Neural cell (in vitro differentiated cells): ENCODE results near the gene TRPM3.

Experiments
- CTCF ChIP-seq: fragments of 450-650 bp; IDR thresholded peaks from 2 replicates; pipeline ENCODE4 v1.5.1; 2014; ENCODE audit warnings: antibody characterized with exemption, mild to moderate bottlenecking, moderate library complexity; ENCODE audit not compliant: poor library complexity, severe bottlenecking
- EP300 ChIP-seq: fragments of 450-650 bp; conservative IDR thresholded peaks from 2 replicates; pipeline ENCODE4 v1.6.1; 2014; ENCODE audit warnings: antibody characterized with exemption, mild to moderate bottlenecking, moderate library complexity; ENCODE audit not compliant: poor library complexity, severe bottlenecking
- EZH2 ChIP-seq: fragments of 200-600, 300-800 bp; shearing (Covaris generic), sonication (generic); IDR thresholded peaks from 2 replicates; pipeline ENCODE4 v1.6.1; 2014; ENCODE audit warnings: antibody characterized with exemption, low read length, borderline replicate concordance, mild to moderate bottlenecking; ENCODE audit not compliant: insufficient read depth, poor library complexity, severe bottlenecking
- POLR2AphosphoS5 ChIP-seq: IDR thresholded peaks from 2 replicates; pipeline ENCODE4 v1.6.1; 2012
- TF ChIP-seq, protein P1 (sequence below): IDR thresholded peaks from 2 replicates; pipeline ENCODE4 v1.6.1; 2012; ENCODE audit warnings: borderline replicate concordance

DNA sequence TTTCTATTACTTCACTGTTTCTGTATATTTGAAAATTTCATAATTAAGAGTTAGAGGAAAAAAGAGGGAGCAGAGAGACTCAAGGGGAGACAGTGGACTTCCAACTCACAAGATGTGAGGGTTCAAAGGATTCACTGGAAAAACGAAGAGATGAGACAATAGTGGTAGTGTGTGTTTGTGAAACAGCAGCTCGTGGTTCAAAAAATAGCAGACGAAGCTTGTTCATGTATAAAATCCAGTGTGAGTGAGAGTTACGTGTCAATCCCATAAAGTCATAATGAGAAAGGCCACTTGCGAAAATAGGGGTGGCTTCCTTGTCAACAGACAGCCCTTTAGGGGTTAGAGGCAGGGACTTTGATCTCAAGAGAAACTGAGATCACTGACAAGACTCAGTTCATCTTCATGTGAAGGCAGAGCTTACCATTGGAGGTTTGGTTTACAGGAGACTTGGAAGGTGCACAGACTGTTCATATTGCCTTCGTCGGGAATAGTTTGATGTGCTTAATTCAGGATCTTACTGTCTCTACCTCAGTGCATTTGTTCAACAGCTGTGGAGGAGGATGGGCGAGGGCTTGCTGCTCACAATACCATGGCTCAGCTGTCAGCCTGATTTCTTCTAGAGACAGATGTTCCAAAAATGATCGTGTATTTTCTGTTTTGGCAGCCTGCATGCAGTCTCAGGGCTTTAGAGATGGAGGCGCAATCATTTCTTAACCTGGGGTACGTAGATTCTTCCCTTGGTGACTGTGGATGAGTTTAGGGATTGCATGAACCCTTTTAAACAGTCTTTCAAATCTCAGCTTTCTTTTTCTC, 601.3 kb downstream of the TRPM3 start:
- TF ChIP-seq CTCF (no peak), EP300 (no peak), EZH2 (no peak), POLR2AphosphoS5 (no peak)
- TF ChIP-seq, protein P1, sequence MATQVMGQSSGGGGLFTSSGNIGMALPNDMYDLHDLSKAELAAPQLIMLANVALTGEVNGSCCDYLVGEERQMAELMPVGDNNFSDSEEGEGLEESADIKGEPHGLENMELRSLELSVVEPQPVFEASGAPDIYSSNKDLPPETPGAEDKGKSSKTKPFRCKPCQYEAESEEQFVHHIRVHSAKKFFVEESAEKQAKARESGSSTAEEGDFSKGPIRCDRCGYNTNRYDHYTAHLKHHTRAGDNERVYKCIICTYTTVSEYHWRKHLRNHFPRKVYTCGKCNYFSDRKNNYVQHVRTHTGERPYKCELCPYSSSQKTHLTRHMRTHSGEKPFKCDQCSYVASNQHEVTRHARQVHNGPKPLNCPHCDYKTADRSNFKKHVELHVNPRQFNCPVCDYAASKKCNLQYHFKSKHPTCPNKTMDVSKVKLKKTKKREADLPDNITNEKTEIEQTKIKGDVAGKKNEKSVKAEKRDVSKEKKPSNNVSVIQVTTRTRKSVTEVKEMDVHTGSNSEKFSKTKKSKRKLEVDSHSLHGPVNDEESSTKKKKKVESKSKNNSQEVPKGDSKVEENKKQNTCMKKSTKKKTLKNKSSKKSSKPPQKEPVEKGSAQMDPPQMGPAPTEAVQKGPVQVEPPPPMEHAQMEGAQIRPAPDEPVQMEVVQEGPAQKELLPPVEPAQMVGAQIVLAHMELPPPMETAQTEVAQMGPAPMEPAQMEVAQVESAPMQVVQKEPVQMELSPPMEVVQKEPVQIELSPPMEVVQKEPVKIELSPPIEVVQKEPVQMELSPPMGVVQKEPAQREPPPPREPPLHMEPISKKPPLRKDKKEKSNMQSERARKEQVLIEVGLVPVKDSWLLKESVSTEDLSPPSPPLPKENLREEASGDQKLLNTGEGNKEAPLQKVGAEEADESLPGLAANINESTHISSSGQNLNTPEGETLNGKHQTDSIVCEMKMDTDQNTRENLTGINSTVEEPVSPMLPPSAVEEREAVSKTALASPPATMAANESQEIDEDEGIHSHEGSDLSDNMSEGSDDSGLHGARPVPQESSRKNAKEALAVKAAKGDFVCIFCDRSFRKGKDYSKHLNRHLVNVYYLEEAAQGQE, result no peak
